NCI-H82 (cell line): ENCODE measurements around the gene ASAP2.

Experiments used
- DNase-seq: peaks from one replicate; lab custom pipeline; 2025; lab: John Stamatoyannopoulos, UW

Gene ASAP2

GRCh38 chr2:9325428-9325827 is 118.8 kb downstream of the ASAP2 start:
- no peak for DNase-seq

DNA sequence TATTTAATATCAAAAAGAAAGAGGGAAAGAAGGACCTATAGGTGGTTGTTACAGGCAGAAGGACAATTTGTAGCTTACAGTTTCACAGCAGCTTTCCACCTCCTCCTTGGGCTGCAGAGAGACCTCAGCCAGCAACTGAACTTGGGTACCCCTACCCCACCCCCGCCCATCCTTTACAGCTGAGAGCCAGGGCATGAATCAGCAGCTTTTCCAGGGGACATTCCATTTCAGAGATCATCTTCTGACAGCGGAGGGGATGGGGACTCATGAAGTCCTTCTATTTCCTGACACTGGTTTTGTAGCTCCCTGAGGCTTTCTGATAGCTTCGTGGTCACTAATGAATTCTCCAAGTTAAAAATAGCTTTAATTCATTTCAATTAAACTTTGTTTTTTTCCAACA is 120.4 kb downstream of the ASAP2 start:
- DNase-seq = no peak

DNA sequence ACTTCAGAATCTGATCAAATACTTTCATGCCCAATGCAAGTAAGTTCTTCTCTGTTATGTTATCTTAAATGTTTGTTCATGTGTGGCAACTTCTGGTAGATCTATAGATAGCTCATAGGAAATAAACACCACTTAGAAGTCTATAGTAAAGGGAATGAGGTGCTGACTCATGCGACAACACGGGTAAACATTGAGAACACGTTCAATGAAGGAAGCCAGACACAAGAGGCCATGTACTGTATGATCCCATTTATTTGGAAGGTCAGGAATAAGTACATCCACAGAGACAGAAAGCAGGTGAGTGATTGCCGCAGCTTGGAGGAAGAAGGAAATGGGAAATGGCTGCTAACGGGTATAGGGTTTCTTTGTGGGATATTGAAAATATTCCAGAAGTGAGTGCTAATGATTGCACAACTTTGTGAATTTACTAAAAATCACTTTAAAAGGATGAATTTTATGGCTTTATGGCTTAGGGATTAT is 121.3 kb downstream of the ASAP2 start:
- DNase-seq = no peak

GRCh38 chr2:9328931-9329330 is 122.3 kb downstream of the ASAP2 start:
- DNase-seq = no peak

- DNase-seq = no peak
Measured at GRCh38 chr2:9329497-9329896, 122.9 kb downstream of the ASAP2 start.

DNA sequence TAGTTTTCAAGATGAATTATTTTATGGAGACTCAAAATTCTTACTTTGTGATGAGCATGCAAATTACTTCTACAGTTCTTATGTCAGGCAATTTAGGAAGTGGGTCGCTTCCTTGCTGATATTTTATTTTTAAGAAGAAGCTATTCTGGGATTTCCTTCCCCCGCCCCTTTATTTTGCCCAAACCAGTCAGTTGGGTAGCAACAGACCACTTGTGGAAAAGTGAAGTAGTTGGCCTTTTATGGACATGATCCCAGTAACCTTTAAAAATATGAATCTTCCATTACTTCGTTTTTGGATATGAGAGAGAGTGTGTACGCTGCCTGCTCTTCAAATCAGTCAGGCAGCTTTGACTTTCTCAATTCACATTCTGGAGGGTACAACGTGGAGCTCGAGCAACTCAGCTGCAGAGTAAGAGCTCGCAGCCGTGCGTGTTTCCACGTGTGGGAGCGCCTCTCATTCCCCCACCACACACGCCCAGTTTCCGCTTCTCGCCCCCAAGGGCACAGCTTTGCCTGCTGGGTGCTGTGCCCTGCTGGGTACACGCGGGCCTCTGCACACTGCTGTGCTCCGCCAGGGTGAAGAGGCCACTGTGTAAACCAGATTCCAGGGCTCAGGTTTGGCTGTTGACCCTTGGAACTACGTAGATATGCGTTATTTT is 124.1 kb downstream of the ASAP2 start:
- no peak for DNase-seq

DNA sequence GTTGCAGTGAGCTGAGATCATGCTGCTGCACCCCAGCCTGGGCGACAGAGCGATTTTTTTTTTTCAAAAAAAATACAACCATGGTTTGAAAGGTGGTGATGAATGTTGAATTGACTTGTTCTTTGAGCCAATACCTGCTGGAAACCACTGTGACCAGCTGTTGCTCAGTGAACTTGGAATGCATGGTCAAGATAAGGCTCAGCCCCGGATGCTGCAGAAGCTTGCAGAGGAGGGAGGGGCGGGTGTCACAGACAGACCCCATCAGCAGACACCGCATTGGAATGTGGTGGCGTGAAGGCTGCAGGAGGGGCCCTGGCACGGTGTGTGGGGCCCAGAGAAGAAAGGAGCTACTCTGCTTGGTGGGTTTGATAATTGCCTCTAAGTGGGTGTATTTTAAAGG is 125.1 kb downstream of the ASAP2 start:
- DNase-seq = no peak

- no peak for DNase-seq
Measured at GRCh38 chr2:9332136-9332852, 125.7 kb downstream of the ASAP2 start.

GRCh38 chr2:9332853-9333245 is 126.2 kb downstream of the ASAP2 start:
- DNase-seq = no peak

GRCh38 chr2:9333591-9334171 is 127.1 kb downstream of the ASAP2 start:
- peak; percentile 74 for DNase-seq

DNA sequence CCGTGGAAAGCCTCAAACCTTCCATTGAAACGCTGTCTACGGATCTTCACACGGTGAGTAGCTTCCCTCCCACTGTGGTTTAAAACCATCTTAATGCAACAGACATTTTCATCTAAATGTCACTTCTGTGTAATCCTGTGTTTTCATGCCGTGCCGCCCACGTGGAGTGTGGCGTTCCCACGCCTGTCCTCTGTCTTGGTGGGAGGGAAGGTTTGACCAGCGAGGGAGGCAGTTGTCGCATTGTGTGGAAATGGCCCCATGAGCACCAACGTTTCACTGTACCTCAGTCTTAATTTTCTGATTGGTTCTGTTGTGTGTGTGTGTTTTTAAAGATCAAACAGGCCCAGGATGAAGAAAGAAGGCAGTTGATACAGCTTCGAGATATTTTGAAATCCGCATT is 128.1 kb downstream of the ASAP2 start:
- no peak for DNase-seq

GRCh38 chr2:9335322-9335832 is 128.8 kb downstream of the ASAP2 start:
- DNase-seq = no peak

GRCh38 chr2:9336241-9336575 is 129.6 kb downstream of the ASAP2 start:
- DNase-seq = peak; percentile 78

- DNase-seq = peak; percentile 93
Measured at GRCh38 chr2:9336576-9337314, 130.1 kb downstream of the ASAP2 start.

GRCh38 chr2:9337901-9338300 is 131.3 kb downstream of the ASAP2 start:
- no peak for DNase-seq

GRCh38 chr2:9341337-9341887 is 134.8 kb downstream of the ASAP2 start:
- no peak for DNase-seq

- DNase-seq = no peak
Measured at GRCh38 chr2:9342659-9343058, 136.0 kb downstream of the ASAP2 start.

DNA sequence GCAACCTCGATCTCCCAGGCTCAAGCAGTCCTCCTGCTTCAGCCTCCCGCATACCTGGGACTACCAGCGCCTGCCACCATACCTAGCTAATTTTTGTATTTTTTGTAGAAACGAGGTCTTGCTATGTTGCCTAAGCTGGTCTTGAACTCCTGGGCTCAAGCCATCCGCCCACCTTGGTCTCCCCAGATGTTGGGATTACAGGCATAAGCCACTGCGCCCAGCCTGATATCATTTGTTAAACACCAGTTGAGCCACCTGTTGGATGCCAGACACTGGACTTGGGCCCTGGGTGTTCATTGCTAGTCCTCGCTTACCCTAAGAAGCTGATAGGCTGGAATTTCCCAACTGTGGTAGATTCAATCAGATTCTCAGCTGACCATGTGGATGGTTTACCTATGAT is 136.9 kb downstream of the ASAP2 start:
- no peak for DNase-seq

DNA sequence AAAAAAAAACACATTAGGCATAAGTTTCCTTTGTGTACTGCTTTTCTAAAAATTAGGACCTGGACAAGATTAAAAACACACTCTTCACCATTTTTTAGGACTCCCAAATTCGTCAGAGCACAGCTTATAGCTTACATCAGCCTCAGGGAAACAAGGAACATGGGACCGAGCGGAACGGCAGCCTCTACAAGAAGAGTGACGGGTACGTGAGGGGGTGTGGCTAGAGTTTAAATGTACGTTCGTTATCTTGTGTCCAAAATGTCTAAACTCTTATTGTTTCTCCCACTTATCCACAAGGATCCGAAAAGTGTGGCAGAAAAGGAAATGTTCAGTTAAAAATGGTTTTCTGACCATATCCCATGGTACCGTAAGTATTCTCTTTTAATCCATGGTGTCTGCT is 137.8 kb downstream of the ASAP2 start:
- DNase-seq = no peak

GRCh38 chr2:9345343-9345742 is 138.7 kb downstream of the ASAP2 start:
- no peak for DNase-seq

DNA sequence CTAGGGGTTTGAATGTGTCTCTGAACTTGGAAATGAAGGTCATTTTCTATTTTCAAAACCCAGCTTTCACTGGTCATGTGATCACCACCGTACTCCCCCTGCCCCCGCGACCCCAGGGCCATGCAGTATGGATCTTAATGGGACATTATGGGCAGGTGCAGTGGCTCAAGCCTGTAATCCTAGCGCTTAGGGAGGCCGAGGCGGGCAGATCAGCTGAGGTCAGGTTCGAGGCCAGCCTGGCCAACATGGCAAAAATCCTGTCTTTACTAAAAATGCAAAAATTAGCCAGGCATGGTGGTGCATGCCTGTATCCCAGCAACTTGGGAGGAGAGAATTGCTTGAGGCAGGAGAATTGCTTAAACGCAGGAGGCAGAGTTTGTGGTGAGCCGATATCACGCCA is 139.4 kb downstream of the ASAP2 start:
- no peak for DNase-seq

- DNase-seq = no peak
Measured at GRCh38 chr2:9346885-9347284, 140.3 kb downstream of the ASAP2 start.
